Activated CD4-positive, alpha-beta T cell treated with anti-CD3 and anti-CD28 coated beads, Interleukin-2, amount 10 ng/mL, durations not matched to agents 7 days and 5 days (primary cell): ENCODE data around the gene CPEB3. TPM values are rescaled to one million over a fixed set of nuclear protein-coding genes. Genes with fewer than 3 reads are reported as not detected.
A peak's percentile ranks its signal among the peaks of the same experiment; 100 is the strongest.
"Not testable (repeated sequence)": the region's sequence is repeated elsewhere in the genome, so short reads cannot be mapped to it uniquely, and the experiment has no call there.

Source experiments
- CTCF ChIA-PET: fragments of 350-600 bp; sonication (Branson Sonifier 250); formaldehyde crosslinking; loops from one replicate; lab custom pipeline; 2021; ENCODE audit warnings: antibody characterized with exemption; lab: Charles Lee
- POLR2A ChIA-PET: fragments of 350-600 bp; sonication (Branson Sonifier 250); formaldehyde crosslinking; loops from one replicate; lab custom pipeline; 2021; ENCODE audit warnings: antibody characterized with exemption; lab: Charles Lee
- DNase-seq: peaks from one replicate; pipeline ENCODE4 v3.0.0-alpha.2; 2020
- H3K27ac Mint-ChIP-seq: one replicate; pipeline ENCODE4 v1.8.0; 2021; ENCODE audit warnings: mild to moderate bottlenecking, moderate library complexity, mixed read lengths
- H3K27me3 Mint-ChIP-seq: one replicate; pipeline ENCODE4 v1.8.0; 2021; ENCODE audit warnings: mixed read lengths
- H3K36me3 Mint-ChIP-seq: one replicate; pipeline ENCODE4 v1.8.0; 2021; ENCODE audit warnings: low read depth, mixed read lengths
- H3K4me1 Mint-ChIP-seq: one replicate; pipeline ENCODE4 v1.8.0; 2021; ENCODE audit warnings: mixed read lengths
- H3K4me3 Mint-ChIP-seq: one replicate; pipeline ENCODE4 v1.8.0; 2021; ENCODE audit warnings: mild to moderate bottlenecking, moderate library complexity, mixed read lengths
- H3K9me3 Mint-ChIP-seq: one replicate; pipeline ENCODE4 v1.8.0; 2021; ENCODE audit warnings: mixed read lengths
- total RNA-seq, 2 experiments: library from RNA; stranded (reverse); gene quantifications; one replicate each; pipeline ENCODE4 v1.2.3, GENCODE V29; 2021

CPEB3 gene
- total RNA-seq, 2 experiments from 2014 or later: 2.2 to 2.6 TPM

- no peaks in the 10 kb centered on the region for H3K9me3 Mint-ChIP-seq
- no peak overlapping the region for H3K4me3 Mint-ChIP-seq
- H3K36me3 Mint-ChIP-seq: peaks cover 3% of the 10 kb centered on the region
- CTCF ChIA-PET: no interaction called here
- no peaks in the 10 kb centered on the region for H3K27me3 Mint-ChIP-seq
- DNase-seq: no peak
- peaks cover 4% of the 10 kb centered on the region for H3K4me1 Mint-ChIP-seq
- no peak overlapping the region for H3K27ac Mint-ChIP-seq
- POLR2A ChIA-PET: no interaction called here
These were observed 59.7 kb downstream of the CPEB3 start for GRCh38 chr10:92231196-92231595.

- Mint-ChIP-seq H3K36me3 (peaks cover 8% of the 10 kb centered on the region), H3K9me3 (no peaks in the 10 kb centered on the region), H3K4me1 (no peaks in the 10 kb centered on the region), H3K27ac (no peak overlapping the region), H3K27me3 (no peaks in the 10 kb centered on the region), H3K4me3 (no peak overlapping the region)
- DNase-seq: no peak
- CTCF ChIA-PET: interaction anchor here (1.9 kb wide), 1 partner anchor 11 kb away, joined by 6 read pairs; no protein-coding TSS in a partner anchor
- POLR2A ChIA-PET: no interaction called here
These were observed 68.1 kb downstream of the CPEB3 start for GRCh38 chr10:92222603-92223262.

- no peaks in the 10 kb centered on the region for H3K4me1 Mint-ChIP-seq
- DNase-seq: no peak
- H3K27ac Mint-ChIP-seq: no peak overlapping the region
- CTCF ChIA-PET: interaction anchor here (1.0 kb wide), 1 partner anchor 70 kb away, joined by 3 read pairs; no protein-coding TSS in a partner anchor
- POLR2A ChIA-PET: no interaction called here
- H3K27me3 Mint-ChIP-seq: no peaks in the 10 kb centered on the region
- no peak overlapping the region for H3K4me3 Mint-ChIP-seq
- peaks cover 6% of the 10 kb centered on the region for H3K36me3 Mint-ChIP-seq
- no peaks in the 10 kb centered on the region for H3K9me3 Mint-ChIP-seq
These were observed 71.3 kb downstream of the CPEB3 start for GRCh38 chr10:92219559-92219958.

- H3K27me3 Mint-ChIP-seq: no peaks in the 10 kb centered on the region
- H3K9me3 Mint-ChIP-seq: no peaks in the 10 kb centered on the region
- CTCF ChIA-PET: no interaction called here
- POLR2A ChIA-PET: no interaction called here
- DNase-seq: no peak
- no peak overlapping the region for H3K4me3 Mint-ChIP-seq
- H3K27ac Mint-ChIP-seq: no peak overlapping the region
- H3K4me1 Mint-ChIP-seq: no peaks in the 10 kb centered on the region
- peaks cover 6% of the 10 kb centered on the region for H3K36me3 Mint-ChIP-seq
These were observed 72.3 kb downstream of the CPEB3 start for GRCh38 chr10:92218569-92218968.

- CTCF ChIA-PET: interaction anchor here (0.7 to 0.8 kb wide), 3 partner anchors 13 to 1335 kb away, joined by 3 to 4 read pairs (median 3); no protein-coding TSS in a partner anchor
- H3K36me3 Mint-ChIP-seq, POLR2A ChIA-PET, H3K27ac Mint-ChIP-seq, H3K9me3 Mint-ChIP-seq, H3K4me1 Mint-ChIP-seq, DNase-seq, H3K4me3 Mint-ChIP-seq, H3K27me3 Mint-ChIP-seq: not testable (repeated sequence)
These were observed 74.3 kb downstream of the CPEB3 start for GRCh38 chr10:92216608-92217007.

- DNase-seq, H3K27me3 Mint-ChIP-seq, POLR2A ChIA-PET, H3K9me3 Mint-ChIP-seq, H3K4me3 Mint-ChIP-seq, H3K27ac Mint-ChIP-seq, H3K36me3 Mint-ChIP-seq: not testable (repeated sequence)
- H3K4me1 Mint-ChIP-seq: peaks cover 13% of the 10 kb centered on the region
- CTCF ChIA-PET: interaction anchor here (0.6 kb wide), 1 partner anchor 105 kb away, joined by 3 read pairs; no protein-coding TSS in a partner anchor
These were observed 75.7 kb downstream of the CPEB3 start for GRCh38 chr10:92215222-92215621.

- ChIA-PET POLR2A (no interaction called here), CTCF (no interaction called here)
- H3K36me3 Mint-ChIP-seq: peaks cover 9% of the 10 kb centered on the region
- H3K9me3 Mint-ChIP-seq: no peaks in the 10 kb centered on the region
- no peaks in the 10 kb centered on the region for H3K27me3 Mint-ChIP-seq
- H3K4me3 Mint-ChIP-seq: no peak overlapping the region
- no peak overlapping the region for H3K27ac Mint-ChIP-seq
- H3K4me1 Mint-ChIP-seq: peaks cover 17% of the 10 kb centered on the region
- no peak for DNase-seq
These were observed 77.8 kb downstream of the CPEB3 start for GRCh38 chr10:92213049-92213448.

GRCh38 chr10:92208736-92209135 lies 82.1 kb downstream of the CPEB3 start:
- ChIA-PET CTCF (interaction anchor here (0.7 kb wide), 1 partner anchor 123 kb away, joined by 4 read pairs; no protein-coding TSS in a partner anchor), POLR2A (no interaction called here)
- Mint-ChIP-seq H3K27me3 (no peaks in the 10 kb centered on the region), H3K4me1 (peaks cover 17% of the 10 kb centered on the region), H3K4me3 (no peak overlapping the region), H3K27ac (peak overlapping the region; percentile 36), H3K9me3 (no peaks in the 10 kb centered on the region), H3K36me3 (peaks cover 6% of the 10 kb centered on the region)
- DNase-seq: no peak

GRCh38 chr10:92208157-92208720 lies 82.6 kb downstream of the CPEB3 start:
- H3K27ac Mint-ChIP-seq: no peak overlapping the region
- H3K36me3 Mint-ChIP-seq: peaks cover 6% of the 10 kb centered on the region
- no peak for DNase-seq
- peaks cover 17% of the 10 kb centered on the region for H3K4me1 Mint-ChIP-seq
- CTCF ChIA-PET: interaction anchor here (0.6 to 0.7 kb wide), 2 partner anchors 98 to 123 kb away, joined by 3 to 4 read pairs; no protein-coding TSS in a partner anchor
- no peak overlapping the region for H3K4me3 Mint-ChIP-seq
- POLR2A ChIA-PET: no interaction called here
- H3K9me3 Mint-ChIP-seq: no peaks in the 10 kb centered on the region
- no peaks in the 10 kb centered on the region for H3K27me3 Mint-ChIP-seq

- H3K27me3 Mint-ChIP-seq: no peaks in the 10 kb centered on the region
- CTCF ChIA-PET: no interaction called here
- no peak overlapping the region for H3K4me3 Mint-ChIP-seq
- H3K9me3 Mint-ChIP-seq: no peaks in the 10 kb centered on the region
- POLR2A ChIA-PET: no interaction called here
- peaks cover 13% of the 10 kb centered on the region for H3K4me1 Mint-ChIP-seq
- H3K27ac Mint-ChIP-seq: no peak overlapping the region
- DNase-seq: no peak
- H3K36me3 Mint-ChIP-seq: peaks cover 6% of the 10 kb centered on the region
These were observed 83.8 kb downstream of the CPEB3 start for GRCh38 chr10:92207061-92207460.

- POLR2A ChIA-PET: no interaction called here
- Mint-ChIP-seq H3K27me3 (no peaks in the 10 kb centered on the region), H3K4me3 (no peak overlapping the region), H3K27ac (no peak overlapping the region), H3K36me3 (peaks cover 2% of the 10 kb centered on the region), H3K4me1 (peaks cover 2% of the 10 kb centered on the region), H3K9me3 (no peaks in the 10 kb centered on the region)
- no peak for DNase-seq
- CTCF ChIA-PET: interaction anchor here (0.9 kb wide), 1 partner anchor 13 kb away, joined by 4 read pairs; no protein-coding TSS in a partner anchor
These were observed 86.8 kb downstream of the CPEB3 start for GRCh38 chr10:92203919-92204623.

GRCh38 chr10:92202536-92202935 lies 88.3 kb downstream of the CPEB3 start:
- no peaks in the 10 kb centered on the region for H3K27me3 Mint-ChIP-seq
- no peak for DNase-seq
- H3K4me1 Mint-ChIP-seq: no peaks in the 10 kb centered on the region
- CTCF ChIA-PET: interaction anchor here (0.6 kb wide), 1 partner anchor 1187 kb away, joined by 3 read pairs; no protein-coding TSS in a partner anchor
- POLR2A ChIA-PET: no interaction called here
- H3K9me3 Mint-ChIP-seq: no peaks in the 10 kb centered on the region
- H3K36me3 Mint-ChIP-seq: no peaks in the 10 kb centered on the region
- H3K27ac Mint-ChIP-seq: no peak overlapping the region
- no peak overlapping the region for H3K4me3 Mint-ChIP-seq

- DNase-seq: no peak
- Mint-ChIP-seq H3K27ac (no peak overlapping the region), H3K27me3 (no peaks in the 10 kb centered on the region), H3K4me1 (no peaks in the 10 kb centered on the region), H3K36me3 (no peaks in the 10 kb centered on the region), H3K9me3 (no peaks in the 10 kb centered on the region), H3K4me3 (no peak overlapping the region)
- POLR2A ChIA-PET: no interaction called here
- CTCF ChIA-PET: interaction anchor here (0.7 kb wide), 1 partner anchor 15 kb away, joined by 3 read pairs; no protein-coding TSS in a partner anchor
These were observed 90.3 kb downstream of the CPEB3 start for GRCh38 chr10:92200564-92200963.
